NB4 (cell line): ENCODE results near the gene ADCY10.

Experiments
- CTCF ChIP-seq: IDR thresholded peaks from one replicate; pipeline ENCODE4 v1.5.1; 2012; ENCODE audit warnings: low read depth, low read length
- POLR2A ChIP-seq: IDR thresholded peaks from 2 replicates; pipeline ENCODE4 v1.6.1; 2011; ENCODE audit warnings: mild to moderate bottlenecking; ENCODE audit not compliant: insufficient read length; ENCODE audit errors: extremely low read depth

- TF ChIP-seq POLR2A (no peak), CTCF (no peak)
These were observed 15.8 kb upstream of the ADCY10 start for GRCh38 chr1:167929725-167930124.
